Bronchial epithelial cell (primary cell): ENCODE results near the gene SHANK1. TPM values are rescaled to one million over a fixed set of nuclear protein-coding genes. Genes with fewer than 3 reads are reported as not detected.

Experiments used
- DNase-seq: peaks from one replicate; pipeline ENCODE4 v3.0.0-alpha.2; 2010; ENCODE audit warnings: low read depth
- FAIRE-seq: peaks from 2 replicates; lab custom pipeline; 2011; peaks lifted over from hg19 to GRCh38; lab: Jason Lieb, UNC
- H3K27me3 ChIP-seq: 2 replicates; pipeline ENCODE4 v1.5.1; 2011; ENCODE audit warnings: low read length; ENCODE audit not compliant: control insufficient read depth, insufficient read depth
- H3K36me3 ChIP-seq: 2 replicates; pipeline ENCODE4 v1.5.1; 2011; ENCODE audit warnings: low read length; ENCODE audit not compliant: control insufficient read depth, insufficient read depth
- H3K4me3 ChIP-seq: 2 replicates; pipeline ENCODE4 v1.5.1; 2011; ENCODE audit warnings: mild to moderate bottlenecking, low read depth, low read length, control low read depth
- total RNA-seq: library from RNA; depleted of rRNA; stranded (reverse); fragments of >200 nt; gene quantifications from 2 replicates; pipeline ENCODE4 v1.2.1, GENCODE V29; 2014
- TF ChIP-seq, protein P1 (sequence below): IDR thresholded peaks from 2 replicates; pipeline ENCODE4 v1.5.1; 2011; ENCODE audit warnings: mild to moderate bottlenecking, moderate library complexity, low read length, control low read depth, inconsistent platforms; ENCODE audit not compliant: insufficient read depth, severe bottlenecking

SHANK1 gene
- total RNA-seq, 1 donor from 2014 or later = not detected

DNA sequence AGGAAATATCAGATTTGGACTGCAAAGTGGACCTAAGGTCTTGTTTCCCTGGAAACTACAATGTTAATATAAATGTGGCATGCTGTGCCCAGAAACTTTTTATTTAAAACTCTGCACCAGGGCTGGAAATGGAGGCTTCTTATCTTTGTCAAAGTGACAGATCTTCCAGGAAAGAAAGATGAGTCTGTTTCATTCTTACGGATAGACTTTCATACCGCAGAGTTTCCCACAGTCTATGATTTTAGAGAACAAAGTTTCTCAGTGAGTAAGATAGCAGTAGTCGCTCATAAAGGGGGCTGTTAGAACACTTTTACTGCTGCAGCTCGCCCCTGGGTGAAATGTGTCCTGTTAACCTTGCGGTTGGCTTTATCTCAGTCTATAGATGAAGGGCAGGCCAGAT, 10.3 kb upstream of the SHANK1 start:
- Histone ChIP-seq H3K27me3 (peaks cover 2% of the 10 kb centered on the region), H3K36me3 (no peaks in the 10 kb centered on the region), H3K4me3 (no peak overlapping the region)
- FAIRE-seq (no peak), DNase-seq (no peak)
- TF ChIP-seq, protein P1, sequence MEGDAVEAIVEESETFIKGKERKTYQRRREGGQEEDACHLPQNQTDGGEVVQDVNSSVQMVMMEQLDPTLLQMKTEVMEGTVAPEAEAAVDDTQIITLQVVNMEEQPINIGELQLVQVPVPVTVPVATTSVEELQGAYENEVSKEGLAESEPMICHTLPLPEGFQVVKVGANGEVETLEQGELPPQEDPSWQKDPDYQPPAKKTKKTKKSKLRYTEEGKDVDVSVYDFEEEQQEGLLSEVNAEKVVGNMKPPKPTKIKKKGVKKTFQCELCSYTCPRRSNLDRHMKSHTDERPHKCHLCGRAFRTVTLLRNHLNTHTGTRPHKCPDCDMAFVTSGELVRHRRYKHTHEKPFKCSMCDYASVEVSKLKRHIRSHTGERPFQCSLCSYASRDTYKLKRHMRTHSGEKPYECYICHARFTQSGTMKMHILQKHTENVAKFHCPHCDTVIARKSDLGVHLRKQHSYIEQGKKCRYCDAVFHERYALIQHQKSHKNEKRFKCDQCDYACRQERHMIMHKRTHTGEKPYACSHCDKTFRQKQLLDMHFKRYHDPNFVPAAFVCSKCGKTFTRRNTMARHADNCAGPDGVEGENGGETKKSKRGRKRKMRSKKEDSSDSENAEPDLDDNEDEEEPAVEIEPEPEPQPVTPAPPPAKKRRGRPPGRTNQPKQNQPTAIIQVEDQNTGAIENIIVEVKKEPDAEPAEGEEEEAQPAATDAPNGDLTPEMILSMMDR = no peak

DNA sequence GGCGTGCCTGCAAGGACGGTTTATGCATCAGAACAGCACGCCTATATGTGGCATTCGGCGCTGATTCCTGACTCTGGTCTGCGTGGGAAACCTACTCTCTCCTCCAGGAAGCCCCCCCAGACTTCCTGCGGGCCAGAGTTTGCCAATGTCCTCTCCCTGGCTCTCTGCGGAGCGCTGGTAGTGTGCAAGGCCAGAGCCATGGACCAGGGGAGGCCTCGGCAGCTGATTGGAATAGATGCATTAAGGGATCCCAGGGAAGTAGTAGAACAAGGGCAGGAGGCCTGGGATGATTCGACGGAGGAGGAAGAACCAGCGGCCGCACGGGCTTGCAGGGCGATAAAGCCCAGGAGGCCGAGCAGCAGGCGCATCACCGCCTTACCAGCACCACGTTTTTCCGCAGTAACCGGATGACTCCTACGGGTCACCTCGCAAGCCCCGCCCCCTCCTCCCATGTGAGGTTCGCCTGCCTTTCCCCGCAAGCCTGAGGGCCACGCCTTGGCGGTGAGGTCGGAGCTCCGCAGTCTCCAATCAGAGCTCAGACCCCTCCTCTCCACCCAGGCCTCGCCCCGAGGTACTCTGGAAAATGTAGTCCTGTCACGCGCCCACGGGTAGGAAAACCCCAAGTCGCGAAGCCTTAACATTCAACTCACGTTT, 8.6 kb upstream of the SHANK1 start:
- DNase-seq = no peak
- Histone ChIP-seq H3K27me3 (peaks cover 2% of the 10 kb centered on the region), H3K36me3 (no peaks in the 10 kb centered on the region), H3K4me3 (no peak overlapping the region)
- no peak for FAIRE-seq
- TF ChIP-seq, protein P1 = no peak

DNA sequence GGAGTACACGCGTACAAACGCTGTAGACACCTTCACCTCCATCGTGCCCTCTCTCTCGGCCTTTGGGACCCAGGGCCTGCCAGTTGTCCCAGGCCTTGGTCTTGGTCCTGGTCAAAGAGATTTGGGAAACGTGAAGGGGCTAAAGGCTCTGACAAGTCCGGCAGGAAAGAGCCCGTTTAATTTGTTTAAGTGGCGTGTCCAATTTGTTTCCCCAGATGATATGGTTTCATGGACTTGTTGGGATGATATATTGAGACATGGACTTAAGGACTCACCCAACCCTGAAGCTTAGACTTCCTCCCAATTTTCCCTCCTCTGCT, 6.3 kb upstream of the SHANK1 start:
- TF ChIP-seq, protein P1 = no peak
- Histone ChIP-seq H3K4me3 (no peak overlapping the region), H3K27me3 (peaks cover 2% of the 10 kb centered on the region), H3K36me3 (no peaks in the 10 kb centered on the region)
- DNase-seq (no peak), FAIRE-seq (no peak)

DNA sequence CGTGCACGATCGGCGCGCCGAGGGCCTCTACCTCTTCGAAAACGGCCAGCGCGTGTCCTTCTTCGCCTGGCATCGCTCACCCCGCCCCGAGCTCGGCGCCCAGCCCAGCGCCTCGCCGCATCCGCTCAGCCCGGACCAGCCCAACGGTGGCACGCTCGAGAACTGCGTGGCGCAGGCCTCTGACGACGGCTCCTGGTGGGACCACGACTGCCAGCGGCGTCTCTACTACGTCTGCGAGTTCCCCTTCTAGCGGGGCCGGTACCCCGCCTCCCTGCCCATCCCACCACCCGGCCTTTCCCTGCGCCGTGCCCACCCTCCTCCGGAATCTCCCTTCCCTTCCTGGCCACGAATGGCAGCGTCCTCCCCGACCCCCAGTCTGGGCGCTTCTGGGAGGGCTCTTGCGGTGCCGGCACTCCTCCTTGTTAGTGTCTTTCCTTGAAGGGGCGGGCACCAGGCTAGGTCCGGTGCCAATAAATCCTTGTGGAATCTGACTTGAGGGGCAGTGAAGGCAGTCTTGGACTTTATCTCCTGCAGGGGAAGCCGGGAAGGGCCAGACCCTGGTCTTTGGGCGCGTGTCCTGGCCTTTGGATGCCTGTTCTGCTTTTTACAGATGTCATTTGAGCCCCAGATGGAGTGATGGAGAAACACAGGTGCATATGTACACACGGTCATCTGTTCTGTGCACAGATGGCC, 5.8 kb upstream of the SHANK1 start:
- no peak for FAIRE-seq
- Histone ChIP-seq H3K4me3 (peak overlapping the region; percentile 46), H3K27me3 (peaks cover 2% of the 10 kb centered on the region), H3K36me3 (no peaks in the 10 kb centered on the region)
- no peak for DNase-seq
- TF ChIP-seq, protein P1 = no peak

DNA sequence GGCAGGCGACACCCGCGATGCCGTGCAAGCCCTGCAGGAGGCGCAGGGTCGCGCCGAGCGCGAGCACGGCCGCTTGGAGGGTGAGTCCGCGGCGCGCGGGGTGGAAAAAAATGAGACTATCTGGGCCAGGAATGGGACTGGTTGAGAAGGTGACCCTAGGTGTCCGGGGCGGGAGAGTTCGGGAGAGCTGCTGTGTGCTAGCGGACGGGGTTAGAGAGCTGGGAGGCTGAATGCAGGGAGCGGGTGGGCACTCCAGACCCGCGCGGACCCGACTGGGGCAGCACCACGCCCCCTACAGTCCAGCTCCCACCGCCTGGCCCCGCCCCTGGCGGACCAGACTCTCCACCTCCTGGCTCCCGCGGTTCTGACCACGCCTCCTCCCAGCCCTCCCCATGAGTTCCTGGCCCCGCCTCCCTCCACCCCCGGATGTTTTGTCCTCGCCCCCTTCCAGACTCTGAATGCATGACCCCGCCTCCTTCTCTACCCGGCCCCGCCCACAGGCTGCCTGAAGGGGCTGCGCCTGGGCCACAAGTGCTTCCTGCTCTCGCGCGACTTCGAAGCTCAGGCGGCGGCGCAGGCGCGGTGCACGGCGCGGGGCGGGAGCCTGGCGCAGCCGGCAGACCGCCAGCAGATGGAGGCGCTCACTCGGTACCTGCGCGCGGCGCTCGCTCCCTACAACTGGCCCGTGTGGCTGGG, 5.1 kb upstream of the SHANK1 start:
- DNase-seq (peak; percentile 85), FAIRE-seq (no peak)
- Histone ChIP-seq H3K36me3 (no peaks in the 10 kb centered on the region), H3K4me3 (peak overlapping the region; percentile 46), H3K27me3 (peaks cover 4% of the 10 kb centered on the region)
- TF ChIP-seq, protein P1 = peak; percentile 62
